K562 (cell line): Measurements from ENCODE around the gene AIMP1.

Experiments
- CBX8 ChIP-seq: fragments of 200-600 bp; sonication (generic); IDR thresholded peaks from 2 replicates; pipeline ENCODE4 v1.6.1; 2012; ENCODE audit warnings: borderline replicate concordance, mixed run types, low read depth, mild to moderate bottlenecking, moderate library complexity, mixed read lengths, low read length, control low read depth, inconsistent platforms; ENCODE audit not compliant: poor library complexity, severe bottlenecking; ENCODE audit errors: extremely low read depth
- CTCF ChIP-seq, 3 experiments: IDR thresholded peaks in 2 of 3; conservative IDR thresholded peaks in 1 of 3; 2 replicates each; pipeline ENCODE4 v1.5.1; 2011 to 2012; ENCODE audit warnings: low read length in 3 of 3, mild to moderate bottlenecking in 3 of 3, control low read depth in 2 of 3, improper control_type of control experiment in 1 of 3, inconsistent platforms in 1 of 3, low read depth in 1 of 3, mixed read lengths in 1 of 3, moderate library complexity in 1 of 3; ENCODE audit not compliant: insufficient read depth in 2 of 3
- FOXP1 ChIP-seq: sonication (generic); formaldehyde crosslinking; IDR thresholded peaks from 2 replicates; pipeline ENCODE4 v1.8.0; 2022; ENCODE audit warnings: mild to moderate bottlenecking, missing genetic modification reagents
- HEY1 ChIP-seq: fragments of 250-450 bp; sonication (Bioruptor Pico); IDR thresholded peaks from 2 replicates; pipeline ENCODE4 v1.5.0; 2020; ENCODE audit warnings: mild to moderate bottlenecking, moderate library complexity, borderline replicate concordance
- ILF3 ChIP-seq: fragments of 450-650 bp; IDR thresholded peaks from 2 replicates; pipeline ENCODE4 v1.6.1; 2018; ENCODE audit warnings: antibody characterized with exemption, mild to moderate bottlenecking, moderate library complexity, borderline replicate concordance
- KLF10 ChIP-seq: fragments of 250-450 bp; sonication (Bioruptor Pico); IDR thresholded peaks from 2 replicates; pipeline ENCODE4 v1.6.1; 2021; ENCODE audit warnings: matching md5 sums
- MAX ChIP-seq: sonication (generic); formaldehyde crosslinking; IDR thresholded peaks from 2 replicates; pipeline ENCODE4 v1.9.0; 2022; ENCODE audit warnings: mild to moderate bottlenecking, missing genetic modification reagents
- POLR2AphosphoS5 ChIP-seq: IDR thresholded peaks from 2 replicates; pipeline ENCODE4 v1.6.1; 2011; ENCODE audit warnings: mild to moderate bottlenecking, low read depth, low read length, moderate library complexity; ENCODE audit not compliant: control insufficient read depth, insufficient read depth
- RFX7 ChIP-seq: fragments of 250-450 bp; sonication (Bioruptor Pico); IDR thresholded peaks from 2 replicates; pipeline ENCODE4 v1.5.1; 2021; ENCODE audit warnings: mild to moderate bottlenecking
- ZNF165 ChIP-seq: fragments of 250-450 bp; sonication (Bioruptor Pico); IDR thresholded peaks from 2 replicates; pipeline ENCODE4 v1.4.0; 2020; ENCODE audit warnings: borderline replicate concordance
- ZNF23 ChIP-seq: fragments of 250-450 bp; sonication (Bioruptor Pico); IDR thresholded peaks from 2 replicates; pipeline ENCODE4 v1.4.0; 2020; ENCODE audit warnings: mild to moderate bottlenecking

GRCh38 chr4:106347167-106347566, 30.8 kb downstream of the AIMP1 start:
- no peak for TF ChIP-seq CTCF (IDR thresholded peaks at IDR 0.05 in 2 of 3, conservative IDR thresholded peaks at IDR 0.05 in 1 of 3; ENCODE audit: insufficient read depth in 2 of 3, low read depth in 1 of 3, low read length in 3 of 3)
- no peak for TF ChIP-seq RFX7 (CRISPR knock-in tag)
- no peak for TF ChIP-seq HEY1 (CRISPR knock-in tag)
- TF ChIP-seq ZNF23 (CRISPR knock-in tag): no peak
- no peak for TF ChIP-seq MAX (CRISPR knock-in tag)
- TF ChIP-seq ZNF165 (CRISPR knock-in tag): no peak
- no peak for TF ChIP-seq FOXP1 (CRISPR knock-in tag)
- TF ChIP-seq ILF3: no peak
- TF ChIP-seq KLF10: no peak
- no peak for TF ChIP-seq POLR2AphosphoS5
- no peak for TF ChIP-seq CBX8
